NCI-H2171 (cell line): ENCODE data around the gene MYO1H.
"Not testable (repeated sequence)": the region's sequence is repeated elsewhere in the genome, so short reads cannot be mapped to it uniquely, and the experiment has no call there.

ENCODE experiments used
- DNase-seq: peaks from one replicate; lab custom pipeline; 2025; lab: John Stamatoyannopoulos, UW

The MYO1H gene

GRCh38 chr12:109473006-109473405, 125.3 kb downstream of the MYO1H start:
- DNase-seq: no peak

- not testable (repeated sequence) for DNase-seq
These were observed 126.0 kb downstream of the MYO1H start for GRCh38 chr12:109473526-109474270.

- no peak for DNase-seq
These were observed 127.4 kb downstream of the MYO1H start for GRCh38 chr12:109475121-109475520.

- no peak for DNase-seq
These were observed 128.5 kb downstream of the MYO1H start for GRCh38 chr12:109475993-109476806.

GRCh38 chr12:109476807-109477184, 129.1 kb downstream of the MYO1H start:
- DNase-seq: no peak

GRCh38 chr12:109477185-109477962, 129.7 kb downstream of the MYO1H start, which contains the start of the genes KCTD10 and UBE3B:
Gene KCTD10 (minus strand): TSS chr12:109477300. CDS start chr12:109477262, 38 bp downstream.
Gene UBE3B (plus strand): TSS chr12:109477634. CDS start chr12:109483552, 5,918 bp downstream.
- DNase-seq: peak; percentile 89

GRCh38 chr12:109477963-109478315, 130.2 kb downstream of the MYO1H start:
- no peak for DNase-seq

- no peak for DNase-seq
These were observed 132.1 kb downstream of the MYO1H start for GRCh38 chr12:109479761-109480160.

GRCh38 chr12:109480356-109480755, 132.7 kb downstream of the MYO1H start:
- DNase-seq: no peak

GRCh38 chr12:109481863-109482262, 134.2 kb downstream of the MYO1H start:
- no peak for DNase-seq

- no peak for DNase-seq
These were observed 134.8 kb downstream of the MYO1H start for GRCh38 chr12:109482491-109482890.

GRCh38 chr12:109482894-109483293, 135.2 kb downstream of the MYO1H start:
- no peak for DNase-seq

- DNase-seq: no peak
These were observed 135.6 kb downstream of the MYO1H start for GRCh38 chr12:109483346-109483745.

GRCh38 chr12:109485201-109485600, 137.5 kb downstream of the MYO1H start:
- DNase-seq: no peak

- DNase-seq: no peak
These were observed 139.7 kb downstream of the MYO1H start for GRCh38 chr12:109487181-109488050.

GRCh38 chr12:109488051-109488665, 140.5 kb downstream of the MYO1H start:
- no peak for DNase-seq

- no peak for DNase-seq
These were observed 141.6 kb downstream of the MYO1H start for GRCh38 chr12:109489016-109489954.

GRCh38 chr12:109489955-109490565, 142.4 kb downstream of the MYO1H start:
- no peak for DNase-seq

- no peak for DNase-seq
These were observed 144.0 kb downstream of the MYO1H start for GRCh38 chr12:109491671-109492070.
